IPS DF 4.7 (cell line): ENCODE measurements around the gene CYP26B1.
"Not testable (repeated sequence)": the region's sequence is repeated elsewhere in the genome, so short reads cannot be mapped to it uniquely, and the experiment has no call there.

Experiments used
- DNase-seq: peaks from one replicate; pipeline ENCODE4 v3.0.0-alpha.2; 2013; ENCODE audit warnings: low spot score; ENCODE audit errors: extremely low read depth

Gene CYP26B1

GRCh38 chr2:72111061-72111460 lies 36.6 kb downstream of the CYP26B1 start:
- no peak for DNase-seq

DNA sequence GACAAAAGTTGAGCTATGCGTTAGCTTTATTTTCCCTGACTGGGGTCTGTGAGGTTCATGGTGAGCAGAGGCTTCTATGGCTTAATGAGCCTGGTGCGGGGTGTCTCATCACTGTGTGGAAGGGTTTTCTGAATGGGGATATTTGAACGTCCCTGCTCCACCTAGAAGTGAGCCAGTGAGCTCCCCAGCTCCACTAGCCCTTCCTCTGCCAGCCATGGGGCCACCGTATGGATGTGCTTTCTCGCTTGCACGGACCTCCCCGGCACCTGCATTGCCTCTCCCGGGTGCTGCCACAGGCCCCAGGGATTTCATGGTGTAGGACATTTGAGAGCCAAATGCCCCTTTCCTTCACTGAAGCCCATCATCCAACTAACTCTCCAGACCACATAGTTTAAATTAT lies 37.8 kb downstream of the CYP26B1 start:
- DNase-seq: no peak

DNA sequence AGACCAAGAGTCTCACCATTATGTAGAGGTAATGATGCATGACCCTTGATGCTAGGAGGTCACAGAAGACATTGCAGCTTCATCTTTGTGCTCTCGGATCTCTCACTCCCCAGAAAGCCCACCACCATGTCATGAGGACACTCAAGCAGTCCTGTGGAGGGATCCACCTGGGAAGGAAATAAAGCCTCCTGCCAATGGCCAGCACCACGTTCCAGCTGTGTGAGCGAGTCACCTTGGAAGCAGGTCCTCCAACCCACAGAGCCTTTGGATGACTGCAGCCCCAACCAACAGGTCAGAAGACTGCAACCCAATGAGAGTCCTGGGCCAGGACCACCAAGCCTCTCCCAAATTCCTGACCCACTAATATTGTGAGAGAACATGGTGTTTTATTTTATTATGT lies 38.4 kb downstream of the CYP26B1 start:
- DNase-seq: no peak

DNA sequence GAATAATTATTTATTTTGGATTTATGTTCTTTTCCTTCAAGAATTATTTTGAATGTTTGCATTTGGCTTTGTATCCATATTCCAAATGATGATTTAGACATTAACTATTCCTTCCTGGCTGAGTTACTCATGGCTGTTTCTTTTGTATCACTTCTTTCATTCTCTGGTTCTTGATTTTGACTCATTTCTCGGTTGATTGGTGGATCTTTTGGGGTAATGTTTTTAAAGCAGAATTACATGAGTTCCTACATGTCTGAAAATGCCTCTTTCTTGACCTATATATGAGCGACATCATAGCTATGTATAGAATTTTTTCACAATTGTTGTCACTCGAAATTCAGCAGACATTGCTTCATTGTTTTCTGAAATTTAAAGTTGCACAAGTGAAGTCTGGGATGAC lies 39.5 kb downstream of the CYP26B1 start:
- DNase-seq: no peak

DNA sequence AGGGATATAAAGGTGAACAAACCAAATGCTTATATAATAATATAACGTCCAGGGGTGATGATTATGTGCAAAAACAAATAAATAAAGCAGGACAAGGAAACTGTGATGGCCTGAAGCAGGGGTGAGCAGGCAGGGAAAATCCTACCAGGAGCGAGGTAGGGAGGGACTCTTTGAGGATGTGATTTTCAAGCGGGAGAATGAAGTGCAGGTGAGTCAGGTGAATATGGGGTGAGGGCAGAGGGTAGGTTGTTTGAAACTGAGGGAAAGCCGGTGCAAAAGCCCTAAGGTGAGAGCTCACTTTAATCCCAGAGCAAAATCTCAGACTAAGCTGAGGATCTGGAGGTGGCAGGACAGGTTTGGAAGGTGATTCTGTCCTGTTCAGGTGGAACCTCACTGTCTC lies 40.7 kb downstream of the CYP26B1 start:
- no peak for DNase-seq

- no peak for DNase-seq
These were observed 42.7 kb downstream of the CYP26B1 start for GRCh38 chr2:72104821-72105588.

- no peak for DNase-seq
These were observed 44.0 kb downstream of the CYP26B1 start for GRCh38 chr2:72103690-72104089.

GRCh38 chr2:72103161-72103560 lies 44.5 kb downstream of the CYP26B1 start:
- DNase-seq: no peak

- DNase-seq: no peak
These were observed 48.7 kb downstream of the CYP26B1 start for GRCh38 chr2:72098935-72099334.

DNA sequence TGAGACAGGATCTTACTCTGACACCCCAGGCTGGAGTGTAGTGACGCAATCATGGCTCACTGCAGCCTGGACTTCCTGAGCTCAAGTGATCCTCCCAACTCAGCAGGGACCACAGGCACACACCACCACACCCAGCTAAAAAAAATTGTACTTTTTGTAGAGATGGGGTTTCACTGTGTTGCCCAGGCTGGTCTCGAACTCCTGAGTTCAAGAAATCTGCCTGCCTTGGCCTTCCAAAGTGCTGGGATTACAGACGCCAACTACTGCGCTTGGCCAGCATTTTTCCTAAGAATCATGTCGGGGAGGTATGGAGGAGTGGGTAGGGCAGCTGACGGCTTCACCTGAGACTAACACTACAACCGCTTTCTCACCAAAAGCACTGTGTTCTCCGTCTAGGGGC lies 50.4 kb downstream of the CYP26B1 start:
- DNase-seq: no peak

GRCh38 chr2:72096181-72096580 lies 51.5 kb downstream of the CYP26B1 start:
- DNase-seq: no peak

DNA sequence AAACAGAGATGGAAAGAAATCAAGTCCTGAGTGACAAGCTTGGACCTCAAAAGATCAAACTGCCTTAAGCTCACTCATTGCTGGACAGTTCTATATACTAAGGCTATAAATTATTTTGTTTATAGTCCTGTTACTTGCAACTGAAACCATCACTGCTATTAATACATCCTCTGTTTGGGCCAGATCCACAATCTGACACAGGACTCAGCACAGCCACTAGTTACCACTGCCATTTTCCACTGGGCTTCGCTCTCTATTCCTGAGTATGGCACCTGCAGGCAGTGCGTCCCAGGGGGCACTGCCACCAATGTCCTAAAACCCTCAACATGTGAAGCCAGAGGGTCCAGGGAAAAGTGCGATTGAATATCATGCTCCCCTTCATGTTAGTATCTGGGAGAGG lies 52.3 kb downstream of the CYP26B1 start:
- DNase-seq: no peak

DNA sequence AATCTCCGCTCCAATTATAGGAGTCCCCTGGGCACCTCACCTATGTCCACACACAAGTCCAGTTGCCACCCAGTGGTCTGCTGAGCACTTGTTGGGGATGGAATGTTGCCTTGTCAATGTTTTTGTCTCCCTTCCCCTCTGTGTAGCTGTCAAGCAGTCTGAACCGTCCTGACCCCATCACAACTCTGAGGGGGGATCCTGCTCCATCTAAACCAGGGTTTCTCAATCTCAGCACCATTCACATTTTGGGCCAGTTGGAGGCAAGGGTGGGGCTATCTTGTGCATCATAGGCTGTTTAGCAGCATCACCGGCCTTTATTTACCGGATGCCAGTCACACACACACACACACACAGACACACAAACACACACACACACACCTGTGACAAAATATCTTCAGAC lies 53.0 kb downstream of the CYP26B1 start:
- DNase-seq: no peak

DNA sequence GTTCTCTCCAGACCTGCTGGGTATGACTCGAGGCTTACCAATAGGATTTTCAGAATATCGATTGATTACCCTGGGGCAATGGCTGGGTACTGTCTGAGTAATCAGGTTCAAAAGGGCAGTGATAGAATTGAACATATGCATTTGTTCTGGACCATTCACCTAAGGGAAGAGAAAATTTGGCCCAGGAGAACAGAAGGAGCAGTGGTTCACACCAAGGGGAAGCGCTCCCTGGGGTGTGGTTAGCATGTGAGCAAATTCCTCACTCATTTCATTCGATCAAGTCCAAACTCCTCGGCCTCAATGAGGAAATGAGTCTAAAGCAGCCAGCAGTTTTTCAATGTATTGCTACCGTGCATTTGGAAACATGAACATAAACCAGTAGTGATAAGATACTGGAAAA lies 55.6 kb downstream of the CYP26B1 start:
- DNase-seq: no peak

DNA sequence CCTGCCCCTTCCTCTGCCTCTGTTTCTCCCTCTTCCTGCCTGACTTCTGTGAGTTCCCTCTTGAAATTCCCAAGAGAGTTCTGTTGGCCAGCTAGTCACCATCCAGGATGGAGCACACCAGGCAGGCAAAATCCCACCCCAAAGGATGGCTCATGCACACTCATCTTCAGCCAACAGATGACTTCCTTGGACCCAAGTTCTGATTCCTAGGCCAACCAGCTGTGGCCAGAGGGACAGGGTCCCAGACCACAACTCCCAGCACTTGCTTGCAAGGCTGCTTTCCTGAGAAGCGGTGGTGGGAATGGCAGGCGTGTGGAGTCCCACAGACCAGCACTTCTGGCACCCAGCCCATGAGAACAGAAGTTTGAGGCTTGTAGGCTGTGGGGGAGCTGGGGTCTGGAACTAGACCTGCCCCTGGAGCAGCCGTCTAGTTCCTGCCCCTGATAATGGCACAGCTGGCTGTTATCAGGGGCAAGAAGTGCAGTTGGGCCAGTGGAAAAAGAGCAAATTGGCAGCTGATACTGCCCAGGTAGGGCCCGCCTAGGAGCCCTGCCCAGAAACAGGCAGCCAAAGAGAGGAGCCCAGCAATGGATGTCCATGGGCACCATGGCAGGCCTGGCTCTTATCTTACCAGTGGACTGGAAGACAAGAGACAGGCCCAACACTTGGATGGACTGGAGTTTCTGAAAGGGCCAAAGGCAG lies 56.7 kb downstream of the CYP26B1 start:
- no peak for DNase-seq

- no peak for DNase-seq
These were observed 57.4 kb downstream of the CYP26B1 start for GRCh38 chr2:72090271-72090720.

- no peak for DNase-seq
These were observed 58.1 kb downstream of the CYP26B1 start for GRCh38 chr2:72089537-72089936.

DNA sequence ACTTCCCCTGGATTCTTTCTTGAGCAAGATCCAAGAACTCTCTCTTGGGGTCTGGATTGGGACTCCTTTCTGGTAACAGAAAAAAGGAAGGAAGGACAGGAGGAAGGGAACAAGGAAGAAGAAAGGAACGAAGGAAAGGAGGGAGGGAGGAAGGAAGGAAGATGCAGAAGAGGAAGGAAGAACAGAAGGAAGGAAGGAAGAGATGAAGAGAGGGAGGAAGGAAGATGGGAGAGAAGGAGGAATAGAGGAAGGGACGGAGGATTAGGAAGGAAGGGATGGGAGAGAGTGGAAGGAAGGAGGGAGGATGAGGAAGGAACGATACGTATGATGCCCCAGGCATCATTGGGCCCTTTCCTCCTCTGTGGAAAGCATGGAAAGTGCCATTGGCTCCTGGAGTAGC lies 58.6 kb downstream of the CYP26B1 start:
- DNase-seq: no peak

DNA sequence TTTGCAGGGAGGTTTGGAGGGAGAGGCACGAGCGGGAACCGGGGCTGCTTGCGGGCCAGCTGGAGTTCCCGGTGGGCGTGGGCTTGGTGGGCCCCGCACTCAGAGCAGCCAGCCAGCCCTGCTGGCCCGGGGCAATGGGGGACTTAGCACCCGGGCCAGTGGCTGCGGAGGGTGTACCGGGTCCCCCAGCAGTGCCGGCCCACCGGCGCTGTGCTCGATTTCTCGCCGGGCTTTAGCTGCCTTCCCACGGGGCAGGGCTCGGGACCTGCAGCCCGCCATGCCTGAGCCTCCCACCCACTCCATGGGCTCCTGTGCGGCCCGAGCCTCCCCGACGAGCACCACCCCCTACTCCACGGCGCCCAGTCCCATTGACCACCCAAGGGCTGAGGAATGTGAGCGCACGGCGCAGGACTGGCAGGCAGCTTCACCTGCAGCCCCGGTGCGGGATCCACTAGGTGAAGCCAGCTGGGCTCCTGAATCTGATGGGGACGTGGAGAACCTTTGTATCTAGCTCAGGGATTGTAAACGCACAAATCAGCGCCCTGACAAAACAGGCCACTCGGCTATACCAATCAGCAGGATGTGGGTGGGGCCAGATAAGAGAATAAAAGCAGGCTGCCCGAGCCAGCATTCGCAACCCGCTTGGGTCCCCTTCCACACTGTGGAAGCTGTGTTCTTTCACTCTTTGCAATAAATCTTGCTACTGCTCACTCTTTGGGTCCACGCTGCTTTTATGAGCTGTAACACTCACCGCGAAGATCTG lies 60.6 kb downstream of the CYP26B1 start:
- DNase-seq: not testable (repeated sequence)

- no peak for DNase-seq
These were observed 62.1 kb downstream of the CYP26B1 start for GRCh38 chr2:72085513-72085912.

- DNase-seq: no peak
These were observed 62.6 kb downstream of the CYP26B1 start for GRCh38 chr2:72085036-72085435.

GRCh38 chr2:72084584-72084976 lies 63.1 kb downstream of the CYP26B1 start:
- no peak for DNase-seq
